ENCODE results near the gene NOL8. TPM values are rescaled to one million over a fixed set of nuclear protein-coding genes. Genes with fewer than 3 reads are reported as not detected.

The NOL8 gene
- total and polyA plus RNA-seq, 2 donors (not counting 1 experiment from before 2014, with no cell fraction given), result 20.0 to 28.6 TPM

- no peak overlapping the region for H3K4me3 ChIP-seq (replicated peaks in 1 of 4; ENCODE audit: control extremely low read depth in 1 of 4, insufficient read depth in 1 of 4, low read depth in 3 of 4, low read length in 4 of 4)
- no peaks in the 10 kb centered on the region for H3K4me1 ChIP-seq (ENCODE audit: control insufficient read depth, extremely low read depth, insufficient read depth, low read length)
Observed at GRCh38 chr9:92360083-92360482, 34.9 kb upstream of the NOL8 start.

GRCh38 chr9:92359394-92359995 is 34.3 kb upstream of the NOL8 start:
- Histone ChIP-seq H2AFZ (ENCODE audit: low read length) (peak overlapping the region; percentile 20), H3K9ac (ENCODE audit: insufficient read depth, low read length) (no peak overlapping the region), H3K4me2 (ENCODE audit: extremely low read depth, insufficient read depth, low read length) (no peak overlapping the region), H3K79me2 (ENCODE audit: control insufficient read depth, insufficient read depth, low read length) (no peaks in the 10 kb centered on the region), H4K20me1 (ENCODE audit: control insufficient read depth, extremely low read depth, insufficient read depth, low read length) (no peaks in the 10 kb centered on the region), H3K27me3 (ENCODE audit: control insufficient read depth, insufficient read depth, low read length) (no peaks in the 10 kb centered on the region), H3K4me1 (ENCODE audit: control insufficient read depth, extremely low read depth, insufficient read depth, low read length) (no peaks in the 10 kb centered on the region), H3K27ac (ENCODE audit: insufficient read depth, low read length) (no peak overlapping the region), H3K9me3 (ENCODE audit: control insufficient read depth, insufficient read depth, low read depth, low read length) (no peaks in the 10 kb centered on the region), H3K4me3 (replicated peaks in 1 of 4; ENCODE audit: control extremely low read depth in 1 of 4, insufficient read depth in 1 of 4, low read depth in 3 of 4, low read length in 4 of 4) (no peak overlapping the region), H3K36me3 (ENCODE audit: control insufficient read depth, insufficient read depth, low read length) (no peaks in the 10 kb centered on the region)
- no peak for DNase-seq (ENCODE audit: low read depth in 2 of 2)
- no peak for TF ChIP-seq CTCF (conservative IDR thresholded peaks at IDR 0.05 in 1 of 2, IDR thresholded peaks at IDR 0.05 in 1 of 2; ENCODE audit: low read depth in 1 of 2, low read length in 2 of 2)
- TF ChIP-seq EZH2 (IDR thresholded peaks at IDR 0.05; ENCODE audit: low read length, missing control alignments), result no peak

More at GRCh38 chr9:92360083-92360482, 34.9 kb upstream of the NOL8 start:
- no peaks in the 10 kb centered on the region for H3K79me2 ChIP-seq (ENCODE audit: control insufficient read depth, insufficient read depth, low read length)
- no peak for DNase-seq (ENCODE audit: low read depth in 2 of 2)
- H3K36me3 ChIP-seq (ENCODE audit: control insufficient read depth, insufficient read depth, low read length), result no peaks in the 10 kb centered on the region
- no peak overlapping the region for H2AFZ ChIP-seq (ENCODE audit: low read length)
- TF ChIP-seq EZH2 (IDR thresholded peaks at IDR 0.05; ENCODE audit: low read length, missing control alignments), result no peak
- no peak for TF ChIP-seq CTCF (conservative IDR thresholded peaks at IDR 0.05 in 1 of 2, IDR thresholded peaks at IDR 0.05 in 1 of 2; ENCODE audit: low read depth in 1 of 2, low read length in 2 of 2)
- no peaks in the 10 kb centered on the region for H4K20me1 ChIP-seq (ENCODE audit: control insufficient read depth, extremely low read depth, insufficient read depth, low read length)
- no peak overlapping the region for H3K27ac ChIP-seq (ENCODE audit: insufficient read depth, low read length)
- no peaks in the 10 kb centered on the region for H3K27me3 ChIP-seq (ENCODE audit: control insufficient read depth, insufficient read depth, low read length)
- H3K4me2 ChIP-seq (ENCODE audit: extremely low read depth, insufficient read depth, low read length), result no peak overlapping the region
- H3K9ac ChIP-seq (ENCODE audit: insufficient read depth, low read length), result no peak overlapping the region
- no peaks in the 10 kb centered on the region for H3K9me3 ChIP-seq (ENCODE audit: control insufficient read depth, insufficient read depth, low read depth, low read length)

GRCh38 chr9:92353051-92353450 is 27.9 kb upstream of the NOL8 start:
- H2AFZ ChIP-seq (ENCODE audit: low read length), result no peak overlapping the region
- H3K9ac ChIP-seq (ENCODE audit: insufficient read depth, low read length), result no peak overlapping the region
- no peak overlapping the region for H3K4me3 ChIP-seq (replicated peaks in 1 of 4; ENCODE audit: control extremely low read depth in 1 of 4, insufficient read depth in 1 of 4, low read depth in 3 of 4, low read length in 4 of 4)
- TF ChIP-seq CTCF (conservative IDR thresholded peaks at IDR 0.05 in 1 of 2, IDR thresholded peaks at IDR 0.05 in 1 of 2; ENCODE audit: low read depth in 1 of 2, low read length in 2 of 2) (no peak), EZH2 (IDR thresholded peaks at IDR 0.05; ENCODE audit: low read length, missing control alignments) (no peak)
- no peaks in the 10 kb centered on the region for H3K27me3 ChIP-seq (ENCODE audit: control insufficient read depth, insufficient read depth, low read length)
- H3K36me3 ChIP-seq (ENCODE audit: control insufficient read depth, insufficient read depth, low read length), result no peaks in the 10 kb centered on the region
- no peaks in the 10 kb centered on the region for H3K9me3 ChIP-seq (ENCODE audit: control insufficient read depth, insufficient read depth, low read depth, low read length)
- no peak overlapping the region for H3K27ac ChIP-seq (ENCODE audit: insufficient read depth, low read length)
- H3K4me1 ChIP-seq (ENCODE audit: control insufficient read depth, extremely low read depth, insufficient read depth, low read length), result no peaks in the 10 kb centered on the region
- no peak overlapping the region for H3K4me2 ChIP-seq (ENCODE audit: extremely low read depth, insufficient read depth, low read length)
- H3K79me2 ChIP-seq (ENCODE audit: control insufficient read depth, insufficient read depth, low read length), result no peaks in the 10 kb centered on the region
- no peak for DNase-seq (ENCODE audit: low read depth in 2 of 2)
- no peaks in the 10 kb centered on the region for H4K20me1 ChIP-seq (ENCODE audit: control insufficient read depth, extremely low read depth, insufficient read depth, low read length)
